Fibroblast of the conjunctiva (primary cell): Measurements from ENCODE around the gene OS9.
"Not testable (repeated sequence)": the region's sequence is repeated elsewhere in the genome, so short reads cannot be mapped to it uniquely, and the experiment has no call there.

Experiments
- DNase-seq: peaks from one replicate; pipeline ENCODE4 v3.0.0-alpha.2; 2010; ENCODE audit warnings: low read depth

OS9 gene, protein sequence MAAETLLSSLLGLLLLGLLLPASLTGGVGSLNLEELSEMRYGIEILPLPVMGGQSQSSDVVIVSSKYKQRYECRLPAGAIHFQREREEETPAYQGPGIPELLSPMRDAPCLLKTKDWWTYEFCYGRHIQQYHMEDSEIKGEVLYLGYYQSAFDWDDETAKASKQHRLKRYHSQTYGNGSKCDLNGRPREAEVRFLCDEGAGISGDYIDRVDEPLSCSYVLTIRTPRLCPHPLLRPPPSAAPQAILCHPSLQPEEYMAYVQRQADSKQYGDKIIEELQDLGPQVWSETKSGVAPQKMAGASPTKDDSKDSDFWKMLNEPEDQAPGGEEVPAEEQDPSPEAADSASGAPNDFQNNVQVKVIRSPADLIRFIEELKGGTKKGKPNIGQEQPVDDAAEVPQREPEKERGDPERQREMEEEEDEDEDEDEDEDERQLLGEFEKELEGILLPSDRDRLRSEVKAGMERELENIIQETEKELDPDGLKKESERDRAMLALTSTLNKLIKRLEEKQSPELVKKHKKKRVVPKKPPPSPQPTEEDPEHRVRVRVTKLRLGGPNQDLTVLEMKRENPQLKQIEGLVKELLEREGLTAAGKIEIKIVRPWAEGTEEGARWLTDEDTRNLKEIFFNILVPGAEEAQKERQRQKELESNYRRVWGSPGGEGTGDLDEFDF

DNA sequence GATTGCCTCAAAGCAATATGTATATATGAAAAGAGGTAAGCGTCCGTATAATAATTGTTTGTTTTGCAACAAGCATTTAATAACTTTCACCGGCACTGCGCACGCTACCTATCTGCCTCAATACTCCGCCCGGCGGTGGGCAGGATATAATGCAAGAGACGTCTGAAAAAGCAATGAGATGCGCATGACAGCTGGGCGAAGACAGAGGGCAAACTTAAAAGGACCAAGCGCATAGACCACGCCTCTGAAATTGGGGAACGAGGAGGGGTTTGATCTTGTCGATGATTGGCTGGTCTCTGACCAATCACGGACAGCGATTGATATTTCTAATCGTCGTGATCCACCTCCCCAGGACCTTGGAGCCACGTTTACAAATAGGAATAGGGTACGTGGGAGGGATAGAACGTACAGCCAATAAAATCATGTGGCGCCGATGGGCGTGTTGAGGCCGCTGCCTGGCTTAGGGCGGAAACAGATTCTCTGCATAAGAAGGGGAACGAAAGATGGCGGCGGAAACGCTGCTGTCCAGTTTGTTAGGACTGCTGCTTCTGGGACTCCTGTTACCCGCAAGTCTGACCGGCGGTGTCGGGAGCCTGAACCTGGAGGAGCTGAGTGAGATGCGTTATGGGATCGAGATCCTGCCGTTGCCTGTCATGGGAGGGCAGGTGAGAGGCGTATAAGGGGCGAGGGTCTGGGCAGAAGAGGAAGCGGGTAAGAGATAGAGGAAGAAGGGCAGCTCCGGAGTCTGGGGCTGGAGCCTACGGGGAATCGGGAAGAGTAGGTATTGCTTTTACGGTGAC is at the start of gene OS9:
Gene OS9 (plus strand): TSS at position 474 of the 800 bp plus-strand sequence. CDS start 30 bp downstream, at position 504.
- DNase-seq = peak; percentile 100

DNA sequence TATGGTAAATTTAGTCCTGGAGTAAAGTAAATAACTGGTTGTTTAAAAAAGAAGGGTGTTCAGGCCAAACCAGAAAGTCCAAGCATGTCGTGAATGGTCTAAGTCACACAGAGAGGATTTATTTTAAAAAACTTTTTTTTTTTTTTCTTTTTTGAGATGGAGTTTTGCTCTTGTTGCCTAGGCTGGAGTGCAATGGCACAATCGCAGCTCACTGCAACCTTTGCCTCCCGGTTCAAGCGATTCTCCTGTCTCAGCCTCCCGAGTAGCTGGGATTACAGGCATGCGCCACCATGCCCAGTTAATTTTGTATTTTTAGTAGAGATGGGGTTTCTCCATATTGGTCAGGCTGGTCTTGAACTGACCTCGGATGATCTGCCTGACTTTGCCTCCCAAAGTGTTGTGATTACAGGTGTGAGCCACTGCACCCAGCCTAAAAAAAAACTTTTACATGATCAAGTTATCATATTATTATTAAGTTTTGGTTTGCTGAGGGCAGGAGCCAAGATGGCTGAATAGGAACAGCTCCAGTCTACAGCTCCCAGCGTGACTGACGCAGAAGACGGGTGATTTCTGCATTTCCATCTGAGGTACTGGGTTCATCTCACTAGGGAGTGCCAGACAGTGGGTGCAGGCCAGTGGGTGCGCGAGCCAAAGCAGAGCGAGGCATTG is 47.8 kb upstream of the OS9 start:
- DNase-seq = not testable (repeated sequence)

DNA sequence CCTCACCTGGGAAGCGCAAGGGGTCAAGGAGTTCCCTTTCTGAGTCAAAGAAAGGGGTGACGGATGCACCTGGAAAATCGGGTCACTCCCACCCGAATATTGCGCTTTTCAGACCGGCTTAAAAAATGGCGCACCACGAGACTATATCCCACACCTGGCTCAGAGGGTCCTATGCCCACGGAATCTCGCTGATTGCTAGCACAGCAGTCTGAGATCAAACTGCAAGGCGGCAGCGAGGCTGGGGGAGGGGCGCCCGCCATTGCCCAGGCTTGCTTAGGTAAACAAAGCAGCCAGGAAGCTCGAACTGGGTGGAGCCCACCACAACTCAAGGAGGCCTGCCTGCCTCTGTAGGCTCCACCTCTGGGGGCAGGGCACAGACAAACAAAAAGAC is 47.3 kb upstream of the OS9 start:
- DNase-seq = not testable (repeated sequence)

DNA sequence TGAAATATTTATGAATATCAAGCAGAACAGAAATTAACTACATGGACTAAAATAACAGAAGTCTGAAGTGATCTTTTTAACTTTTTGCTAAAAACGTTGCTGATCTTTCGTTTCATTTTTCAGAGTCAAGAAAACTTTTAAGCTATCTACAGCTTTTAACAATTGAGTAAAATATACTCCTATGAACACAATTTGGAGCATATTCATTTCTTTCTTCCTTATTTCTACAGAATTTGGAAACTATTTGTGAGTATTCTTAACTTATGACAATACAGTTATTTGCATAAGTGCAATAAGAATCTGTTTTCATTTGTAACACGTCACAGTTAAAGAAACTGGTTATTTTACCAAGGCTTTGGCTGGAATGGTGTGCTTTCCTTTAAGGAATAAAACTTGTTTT is 39.9 kb upstream of the OS9 start:
- no peak for DNase-seq

DNA sequence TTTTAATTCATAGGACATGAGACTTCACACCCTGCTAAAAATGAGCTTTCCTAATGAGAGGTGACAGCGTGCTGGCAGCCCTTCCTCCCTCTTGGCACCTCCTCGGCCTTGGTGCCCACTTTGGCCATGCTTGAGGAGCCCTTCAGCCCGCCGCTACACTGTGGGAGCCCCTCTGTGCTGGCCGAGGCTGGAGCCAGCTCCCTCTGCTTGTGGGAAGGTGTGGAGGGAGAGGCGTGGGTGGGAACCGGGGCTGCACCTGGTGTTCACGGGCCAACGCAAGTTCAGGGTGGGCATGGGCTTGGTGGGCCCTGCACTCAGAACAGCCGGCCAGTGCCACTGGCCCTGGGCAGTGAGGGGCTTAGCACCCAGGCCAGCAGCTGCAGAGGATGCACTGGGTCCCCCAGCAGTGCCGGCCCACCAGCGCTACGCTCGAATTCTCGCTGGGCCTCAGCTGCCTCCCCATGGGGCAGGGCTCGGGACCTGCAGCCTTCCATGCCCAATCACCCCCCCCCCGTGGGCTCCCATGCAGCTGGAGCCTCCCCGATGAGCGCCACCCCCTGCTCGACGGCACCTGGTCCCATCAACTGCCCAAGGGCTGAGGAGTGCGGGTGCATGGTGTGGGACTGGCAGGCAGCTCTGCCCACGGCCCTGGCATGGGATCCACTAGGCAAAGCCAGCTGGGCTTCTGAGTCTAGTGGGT is 38.2 kb upstream of the OS9 start:
- no peak for DNase-seq

DNA sequence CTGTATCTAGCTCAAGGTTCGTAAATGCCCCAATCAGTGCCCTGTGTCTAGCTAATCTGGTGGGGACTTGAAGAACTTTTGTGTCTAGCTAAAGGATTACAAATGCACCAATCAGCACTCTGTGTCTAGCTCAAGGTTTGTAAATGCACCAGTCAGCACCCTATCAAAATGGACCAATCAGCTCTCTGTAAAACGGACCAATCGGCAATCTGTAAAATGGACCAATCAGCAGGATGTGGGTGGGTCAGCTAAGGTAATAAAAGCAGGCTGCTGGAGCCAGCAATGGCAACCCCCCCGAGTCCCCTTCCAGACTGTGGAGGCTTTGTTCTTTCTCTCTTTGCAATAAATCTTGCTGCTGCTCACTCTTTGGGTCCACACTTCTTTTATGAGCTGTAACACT is 37.5 kb upstream of the OS9 start:
- not testable (repeated sequence) for DNase-seq

DNA sequence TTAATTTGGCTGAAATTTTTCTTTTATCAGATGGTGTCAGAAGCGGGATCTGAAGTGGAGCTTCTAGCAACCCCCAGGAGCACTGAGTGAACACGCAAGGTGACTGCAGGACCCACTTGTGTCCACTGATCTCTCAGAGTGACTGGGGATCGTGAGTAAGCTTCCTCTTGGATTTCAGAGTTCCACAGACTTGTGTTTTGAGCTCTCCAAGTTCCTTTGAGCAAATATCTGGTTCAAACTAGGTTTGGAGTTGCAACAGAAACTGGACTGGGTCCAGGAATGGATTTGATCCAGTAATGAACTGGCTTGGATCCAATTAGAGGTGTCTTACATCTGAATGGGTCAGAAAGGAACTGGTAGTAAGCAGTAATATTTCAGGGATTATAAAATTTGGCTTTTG is 36.2 kb upstream of the OS9 start:
- DNase-seq = peak; percentile 12

DNA sequence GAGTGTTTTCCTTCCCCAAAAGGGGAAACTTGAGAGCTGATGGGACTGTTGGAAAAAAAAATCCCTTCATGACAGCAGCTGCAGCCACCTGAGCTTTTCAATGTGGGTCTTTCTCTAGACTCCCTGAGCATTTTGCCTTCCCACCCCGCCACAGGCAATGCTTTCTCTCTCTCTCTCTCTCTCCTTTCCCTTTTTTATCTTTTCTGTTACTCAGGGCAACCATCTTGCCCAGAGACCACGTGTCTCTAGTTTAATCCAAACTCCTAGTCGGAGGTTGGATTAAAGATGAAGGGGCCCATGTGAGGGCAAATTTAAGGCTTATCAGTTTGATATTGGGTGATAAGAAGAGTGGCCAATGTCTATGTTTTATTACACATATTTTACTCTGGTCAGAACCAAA is 35.0 kb upstream of the OS9 start:
- DNase-seq = no peak

DNA sequence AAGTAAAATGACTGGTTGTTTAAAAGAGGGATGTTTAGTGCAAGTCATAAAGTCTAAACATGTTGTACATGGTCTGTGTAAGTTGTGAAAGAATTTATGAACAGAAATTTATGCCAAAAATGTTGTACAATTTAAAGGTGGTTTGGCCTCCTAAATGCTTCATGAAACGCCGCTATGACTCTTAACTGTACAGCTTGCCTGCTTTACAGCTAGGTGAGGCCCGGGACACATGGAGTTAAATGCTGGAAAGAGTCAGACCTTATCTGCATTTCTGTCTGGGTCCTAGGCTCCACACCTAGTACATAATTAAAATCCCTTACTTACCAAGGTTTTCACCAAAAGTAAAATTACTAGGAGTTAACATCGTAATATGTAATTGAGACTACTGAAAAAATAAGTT is 32.6 kb upstream of the OS9 start:
- no peak for DNase-seq

DNA sequence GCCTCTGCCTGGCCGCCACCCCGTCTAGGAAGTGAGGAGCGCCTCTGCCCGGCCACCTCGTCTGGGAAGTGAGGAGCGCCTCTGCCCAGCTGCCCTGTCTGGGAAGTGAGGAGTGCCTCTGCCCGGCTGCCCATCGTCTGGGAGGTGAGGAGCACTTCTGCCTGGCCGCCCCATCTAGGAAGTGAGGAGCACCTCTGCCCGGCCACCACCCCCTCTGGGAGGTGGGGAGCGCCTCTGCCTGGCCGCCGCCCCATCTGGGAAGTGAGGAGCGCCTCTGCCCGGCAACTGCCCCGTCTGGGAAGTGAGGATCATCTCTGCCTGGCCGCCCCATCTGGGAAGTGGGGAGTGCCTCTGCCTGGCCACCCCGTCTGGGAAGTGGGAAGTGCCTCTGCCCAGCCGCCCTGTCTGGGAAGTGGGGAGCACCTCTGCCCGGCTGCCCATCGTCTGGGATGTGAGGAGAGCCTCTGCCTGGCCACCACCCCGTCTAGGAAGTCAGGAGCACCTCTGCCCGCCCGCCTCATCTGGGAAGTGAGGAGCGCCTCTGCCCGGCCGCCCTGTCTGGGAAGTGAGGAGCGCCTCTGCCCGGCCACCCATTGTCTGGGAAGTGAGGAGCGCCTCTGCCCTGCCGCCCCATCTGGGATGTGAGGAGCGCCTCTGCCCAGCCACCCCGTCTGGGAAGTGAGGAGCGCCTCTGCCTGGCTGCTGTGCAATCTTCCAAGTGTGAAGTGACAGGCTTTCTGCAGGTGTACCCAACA is 28.7 kb upstream of the OS9 start:
- not testable (repeated sequence) for DNase-seq

DNA sequence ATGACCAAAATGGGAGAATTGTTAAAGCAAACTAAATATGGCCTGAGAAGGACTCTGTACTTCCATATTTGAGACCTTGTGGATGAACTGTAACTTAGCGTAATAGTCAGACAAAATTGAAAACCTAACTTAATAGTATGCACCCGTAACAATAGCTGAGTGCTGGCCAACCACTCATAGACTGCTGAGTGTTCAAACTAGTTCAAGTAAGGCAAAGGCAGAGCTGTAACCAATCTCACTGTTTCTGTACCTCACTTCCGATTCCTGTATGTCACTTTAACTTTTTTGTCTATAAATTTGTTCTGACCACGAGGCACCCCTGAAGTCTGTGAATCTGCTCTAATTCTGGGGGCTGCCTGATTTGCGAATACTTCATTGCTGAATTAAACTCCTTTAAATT is 27.0 kb upstream of the OS9 start:
- no peak for DNase-seq

DNA sequence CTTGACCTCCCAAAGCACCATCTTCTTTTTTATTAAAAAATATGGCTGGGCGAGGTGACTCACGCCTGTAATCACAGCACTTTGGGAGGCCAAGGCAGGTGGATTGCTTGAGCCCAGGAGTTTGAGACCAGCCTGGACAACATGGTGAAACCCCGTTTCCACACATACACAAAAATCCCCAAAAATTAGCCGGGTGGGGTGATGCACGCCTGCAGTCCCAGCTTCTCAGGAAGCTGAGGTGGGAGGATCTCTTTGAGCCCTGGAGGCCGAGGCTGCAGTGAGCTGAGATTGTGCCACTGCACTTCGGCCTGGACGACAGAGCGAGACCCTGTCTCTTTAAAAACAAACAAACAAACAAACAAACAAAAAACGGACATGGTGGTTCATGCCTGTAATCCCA is 24.2 kb upstream of the OS9 start:
- DNase-seq = not testable (repeated sequence)

DNA sequence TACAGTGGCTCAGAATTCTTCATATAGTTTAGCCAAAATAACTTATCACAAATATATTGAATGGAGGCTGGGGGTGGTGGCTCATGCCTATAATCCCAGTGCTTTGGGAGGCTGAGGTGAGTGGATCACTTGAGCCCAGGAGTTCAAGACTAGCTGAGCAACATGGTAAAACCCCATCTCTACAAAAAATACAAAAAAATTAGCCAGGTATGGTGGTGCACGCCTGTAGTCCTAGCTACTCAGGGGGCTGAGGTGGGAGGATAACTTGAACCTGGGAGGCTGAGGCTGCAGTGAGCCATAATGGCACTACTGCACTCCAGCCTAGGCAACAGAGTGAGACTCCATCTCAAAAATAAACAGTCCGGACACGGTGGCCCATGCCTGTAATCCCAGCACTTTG is 22.1 kb upstream of the OS9 start:
- not testable (repeated sequence) for DNase-seq

DNA sequence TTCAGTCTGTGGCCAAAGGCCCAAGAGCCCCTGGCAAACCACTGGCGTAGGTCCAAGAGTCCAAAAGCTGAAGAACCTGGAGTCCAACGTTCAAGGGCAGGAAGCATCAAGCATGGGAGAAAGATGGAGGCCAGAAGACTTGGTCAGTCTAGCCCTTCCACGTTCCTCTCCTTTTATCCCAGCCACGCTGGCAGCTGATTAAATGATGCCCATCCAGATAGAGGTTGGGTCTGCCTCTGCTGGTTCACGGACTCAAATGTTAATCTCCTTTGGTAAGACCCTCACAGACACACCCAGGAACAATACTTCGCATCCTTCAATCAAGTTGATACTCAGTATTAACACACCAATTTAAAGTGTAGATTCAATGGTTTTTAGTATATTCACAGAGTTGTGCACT is 21.1 kb upstream of the OS9 start:
- DNase-seq = no peak

DNA sequence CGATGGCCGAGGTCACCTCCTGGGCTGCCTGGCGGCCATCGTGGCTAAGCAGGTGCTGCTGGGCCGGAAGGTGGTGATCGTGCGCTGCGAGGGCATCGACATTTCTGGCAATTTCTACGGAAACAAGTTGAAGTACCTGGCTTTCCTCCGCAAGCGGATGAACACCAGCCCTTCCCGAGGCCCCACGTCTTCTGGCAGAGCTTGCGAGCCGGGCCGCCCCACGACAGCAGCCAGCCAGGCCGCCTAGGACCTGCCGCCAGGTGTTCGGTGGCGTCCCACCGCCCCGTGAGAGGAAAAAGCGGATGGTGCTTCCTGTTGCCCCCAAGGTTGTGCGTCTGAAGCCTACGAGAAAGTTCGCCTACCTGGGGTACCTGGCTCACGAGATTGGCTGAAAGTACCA is 19.2 kb upstream of the OS9 start:
- DNase-seq = no peak

DNA sequence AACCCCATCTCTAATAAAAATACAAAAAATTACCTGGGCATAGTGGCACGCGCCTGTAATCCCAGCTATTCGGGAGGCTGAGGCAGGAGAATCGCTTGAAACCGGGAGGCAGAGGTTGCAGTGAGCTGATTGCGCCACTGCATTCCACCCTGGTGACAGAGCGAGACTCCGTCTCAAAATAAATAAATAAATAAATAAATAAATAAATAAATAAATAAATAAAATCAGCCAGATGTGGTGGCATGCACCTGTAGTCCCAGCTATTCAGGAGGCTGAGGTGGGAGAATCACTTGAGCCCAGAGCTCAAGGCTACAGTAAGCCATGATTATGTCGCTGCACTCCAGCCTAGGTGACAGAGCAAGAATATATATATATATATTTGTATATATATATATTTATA is 16.0 kb upstream of the OS9 start:
- not testable (repeated sequence) for DNase-seq

DNA sequence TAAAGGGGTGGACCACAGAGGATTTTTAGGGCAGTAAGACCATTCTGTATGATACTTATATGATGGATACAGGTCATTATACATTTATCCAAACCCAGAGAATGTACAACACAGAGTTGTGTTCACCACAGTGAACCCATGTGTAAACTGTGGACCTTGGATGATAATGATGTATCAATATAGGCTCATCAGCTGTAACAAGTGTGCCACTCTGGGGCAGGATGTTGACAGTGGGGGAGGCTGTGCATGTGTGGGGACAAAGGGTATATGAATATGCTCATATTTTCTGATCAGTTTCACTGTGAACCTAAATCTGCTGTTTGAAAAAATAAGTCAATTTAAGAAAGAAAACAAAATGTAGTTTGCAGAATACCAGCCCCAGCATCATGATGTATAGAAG is 14.2 kb upstream of the OS9 start:
- no peak for DNase-seq

DNA sequence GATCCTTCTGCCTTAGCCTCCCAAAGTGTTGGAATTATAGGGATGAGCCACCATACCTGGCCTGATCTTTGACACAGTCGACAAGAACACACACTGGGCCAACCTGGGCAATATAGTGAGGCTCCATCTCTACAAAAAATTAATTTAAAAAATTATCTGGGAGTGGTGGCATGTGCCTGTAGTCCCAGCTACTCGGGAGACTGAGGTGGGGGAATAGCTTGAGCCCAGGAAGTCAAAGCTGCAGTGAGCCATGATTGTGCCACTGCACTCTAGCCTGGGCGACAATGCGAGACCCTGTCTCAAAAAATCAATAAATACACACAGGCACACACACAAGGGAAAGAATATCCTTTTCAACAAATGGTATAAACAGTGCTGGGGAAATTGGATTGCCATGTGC is 6.1 kb upstream of the OS9 start:
- no peak for DNase-seq

DNA sequence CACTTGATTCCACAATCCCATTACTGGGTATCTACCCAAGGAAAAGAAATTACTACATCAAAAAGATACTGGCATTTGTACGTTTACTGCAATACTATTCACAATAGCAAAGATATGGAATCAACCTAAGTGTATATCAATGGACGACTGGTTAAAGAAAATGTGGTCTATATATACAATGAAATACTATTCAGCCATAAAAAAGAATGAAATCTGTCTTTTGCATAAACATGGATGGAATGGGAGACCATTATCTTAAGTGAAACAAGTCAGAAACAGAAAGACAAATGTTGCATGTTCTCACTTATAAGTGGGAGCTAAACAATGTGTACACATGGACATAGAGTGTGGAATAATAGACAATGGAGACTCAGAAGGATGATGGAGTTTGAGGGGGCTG is 5.0 kb upstream of the OS9 start:
- no peak for DNase-seq

DNA sequence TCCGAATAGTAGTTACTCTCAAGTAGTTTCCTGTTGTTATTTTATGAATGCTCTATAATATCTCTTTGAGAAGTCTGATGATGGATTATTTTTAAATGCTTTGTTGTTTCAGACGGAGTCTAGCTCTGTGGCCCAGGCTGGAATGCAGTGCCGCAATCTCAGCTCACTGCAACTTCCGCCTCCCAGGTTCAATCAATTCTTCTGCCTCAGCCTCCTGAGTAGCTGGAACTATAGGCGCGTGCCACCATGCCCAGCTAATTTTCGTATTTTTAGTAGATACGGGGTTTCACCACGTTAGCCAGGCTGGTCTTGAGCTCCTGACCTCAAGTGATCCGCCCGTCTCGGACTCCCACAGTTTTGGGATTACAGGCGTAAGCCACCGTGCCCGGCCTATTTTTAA is 1.4 kb upstream of the OS9 start:
- DNase-seq = no peak

DNA sequence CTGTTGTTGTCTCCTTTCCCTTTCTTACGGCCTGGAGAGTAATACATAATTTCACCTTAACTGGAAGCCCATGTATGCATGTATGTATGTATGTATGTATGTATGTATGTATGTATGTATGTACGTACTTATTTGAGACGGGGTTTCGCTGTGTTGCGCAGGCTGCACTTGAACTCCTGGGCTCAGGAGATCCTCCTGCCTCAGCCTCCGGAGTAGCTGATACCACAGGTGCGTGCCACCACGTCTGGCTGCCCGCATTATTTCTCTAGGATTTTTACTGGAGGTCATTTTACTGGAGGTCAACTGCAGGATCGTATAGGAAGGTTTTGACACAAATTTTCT is 644 bp upstream of the OS9 start:
- DNase-seq = no peak
